Keratinocyte (primary cell): ENCODE measurements around the gene PLAC9. TPM values are rescaled to one million over a fixed set of nuclear protein-coding genes. Genes with fewer than 3 reads are reported as not detected.
"Not testable (repeated sequence)": the region's sequence is repeated elsewhere in the genome, so short reads cannot be mapped to it uniquely, and the experiment has no call there.

Source experiments
- DNase-seq: peaks from one replicate; pipeline ENCODE4 v3.0.0-alpha.2; 2011; ENCODE audit warnings: low read depth, missing footprints, low spot score
- FAIRE-seq: peaks from 2 replicates; lab custom pipeline; 2011; peaks lifted over from hg19 to GRCh38; lab: Jason Lieb, UNC
- H2AFZ ChIP-seq: 2 replicates; pipeline ENCODE4 v1.6.0; 2012; ENCODE audit warnings: low read length, control low read depth, inconsistent platforms; ENCODE audit not compliant: control insufficient read depth
- H3K27ac ChIP-seq: 2 replicates; pipeline ENCODE4 v1.5.1; 2011; ENCODE audit warnings: low read length; ENCODE audit not compliant: control insufficient read depth, insufficient read depth
- H3K27me3 ChIP-seq: 3 replicates; pipeline ENCODE4 v1.6.0; 2011; ENCODE audit warnings: low read length; ENCODE audit not compliant: control insufficient read depth, insufficient read depth; ENCODE audit errors: extremely low read depth
- H3K36me3 ChIP-seq, 2 experiments: 2 replicates in 1 of 2; 3 replicates in 1 of 2; pipeline ENCODE4 v1.5.1; 2011; ENCODE audit warnings: low read length in 2 of 2, mild to moderate bottlenecking in 1 of 2; ENCODE audit not compliant: control insufficient read depth in 2 of 2, insufficient read depth in 2 of 2; ENCODE audit errors: extremely low read depth in 1 of 2
- H3K4me1 ChIP-seq: 3 replicates; pipeline ENCODE4 v1.5.1; 2011; ENCODE audit warnings: low read length; ENCODE audit not compliant: control insufficient read depth, insufficient read depth; ENCODE audit errors: extremely low read depth
- H3K4me2 ChIP-seq: 3 replicates; pipeline ENCODE4 v1.6.0; 2011; ENCODE audit warnings: low read depth, low read length; ENCODE audit not compliant: control insufficient read depth, insufficient read depth; ENCODE audit errors: extremely low read depth
- H3K4me3 ChIP-seq, 3 experiments: fragments of 200-600 bp in 1 of 3; sonication (generic) in 1 of 3; 2 replicates in 2 of 3; 3 replicates in 1 of 3; pipeline ENCODE4 v1.5.1; 2011 to 2016; ENCODE audit warnings: low read length in 3 of 3, mild to moderate bottlenecking in 3 of 3, control low read depth in 2 of 3, inconsistent platforms in 1 of 3, low read depth in 1 of 3, mixed read lengths in 1 of 3, mixed run types in 1 of 3, moderate library complexity in 1 of 3; ENCODE audit not compliant: control insufficient read depth in 2 of 3, insufficient read depth in 2 of 3; ENCODE audit errors: extremely low read depth in 1 of 3
- H3K79me2 ChIP-seq: 2 replicates; pipeline ENCODE4 v1.6.0; 2012; ENCODE audit warnings: low read length; ENCODE audit not compliant: control insufficient read depth, insufficient read depth
- H3K9ac ChIP-seq: 3 replicates; pipeline ENCODE4 v1.6.0; 2011; ENCODE audit warnings: low read length; ENCODE audit not compliant: control insufficient read depth, insufficient read depth; ENCODE audit errors: extremely low read depth
- H3K9me1 ChIP-seq: 3 replicates; pipeline ENCODE4 v1.6.0; 2011; ENCODE audit warnings: low read length; ENCODE audit not compliant: control insufficient read depth, insufficient read depth; ENCODE audit errors: extremely low read depth
- H3K9me3 ChIP-seq: 2 replicates; pipeline ENCODE4 v1.5.1; 2012; ENCODE audit warnings: low read depth, low read length; ENCODE audit not compliant: control insufficient read depth
- H4K20me1 ChIP-seq: 3 replicates; pipeline ENCODE4 v1.6.0; 2011; ENCODE audit warnings: low read length; ENCODE audit not compliant: control insufficient read depth, insufficient read depth; ENCODE audit errors: extremely low read depth
- EZH2 ChIP-seq: IDR thresholded peaks from one replicate; pipeline ENCODE4 v1.6.1; 2012; ENCODE audit warnings: inconsistent platforms, mild to moderate bottlenecking, low read length, moderate library complexity
- dilution Hi-C: fragments of 300-500 bp; cut with MboI; formaldehyde crosslinking; loops from one replicate; pipeline ENCODE4 v1.7.0; 2020; ENCODE audit warnings: low sequenced_read_pairs; ENCODE audit not compliant: extremely low pct_ligation_motif_present
- polyA plus RNA-seq, 5 experiments: library from polyadenylated mRNA; depleted of rRNA in 3 of 5; stranded (reverse) in 3 of 5; stranded (forward) in 1 of 5; unstranded in 1 of 5; fragments of >200 nt; gene quantifications; 1 replicate in 1 of 5; 2 replicates in 3 of 5; 3 replicates in 1 of 5; pipeline versions ENCODE4 v1.2.1 to v1.2.3, GENCODE V29; 2011 to 2012; ENCODE audit warnings: missing spikeins in 2 of 5, low read depth in 1 of 5, low replicate concordance in 1 of 5
- TF ChIP-seq, protein P1 (sequence below), 3 experiments: IDR thresholded peaks in 1 of 3; conservative IDR thresholded peaks in 1 of 3; optimal IDR thresholded peaks in 1 of 3; 2 replicates in 2 of 3; 3 replicates in 1 of 3; pipeline versions ENCODE3 to v1.5.1; 2011; ENCODE audit warnings: low read length in 3 of 3, mild to moderate bottlenecking in 3 of 3, moderate library complexity in 2 of 3, control low read depth in 1 of 3, inconsistent platforms in 1 of 3; ENCODE audit not compliant: insufficient read depth in 2 of 3; ENCODE audit errors: extremely low read depth in 1 of 3

The PLAC9 gene
- polyA plus RNA-seq, 1 donor (not counting 4 experiments of a cell fraction or from before 2014, with no cell fraction given), result 0.39 TPM

DNA sequence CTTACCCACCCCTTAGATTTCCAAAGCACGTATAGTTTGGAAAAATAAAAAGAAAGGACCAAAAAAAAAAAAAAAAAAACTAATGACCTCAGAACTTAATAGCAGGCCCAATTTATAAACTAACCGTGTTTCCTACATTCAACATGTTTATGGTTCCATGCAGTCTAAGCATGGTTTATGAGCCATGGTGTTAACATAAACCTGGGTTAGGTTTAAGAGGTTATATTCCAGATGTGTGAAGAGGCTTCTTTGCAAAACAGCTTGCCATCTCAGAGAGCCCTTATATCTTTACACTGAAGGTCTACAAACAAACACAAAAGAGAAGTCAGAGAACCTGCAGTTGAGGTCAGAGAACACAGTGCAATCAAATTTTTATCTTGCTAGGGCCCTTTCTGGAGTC is 38.3 kb upstream of the PLAC9 start:
- TF ChIP-seq EZH2, result no peak
- TF ChIP-seq, protein P1, sequence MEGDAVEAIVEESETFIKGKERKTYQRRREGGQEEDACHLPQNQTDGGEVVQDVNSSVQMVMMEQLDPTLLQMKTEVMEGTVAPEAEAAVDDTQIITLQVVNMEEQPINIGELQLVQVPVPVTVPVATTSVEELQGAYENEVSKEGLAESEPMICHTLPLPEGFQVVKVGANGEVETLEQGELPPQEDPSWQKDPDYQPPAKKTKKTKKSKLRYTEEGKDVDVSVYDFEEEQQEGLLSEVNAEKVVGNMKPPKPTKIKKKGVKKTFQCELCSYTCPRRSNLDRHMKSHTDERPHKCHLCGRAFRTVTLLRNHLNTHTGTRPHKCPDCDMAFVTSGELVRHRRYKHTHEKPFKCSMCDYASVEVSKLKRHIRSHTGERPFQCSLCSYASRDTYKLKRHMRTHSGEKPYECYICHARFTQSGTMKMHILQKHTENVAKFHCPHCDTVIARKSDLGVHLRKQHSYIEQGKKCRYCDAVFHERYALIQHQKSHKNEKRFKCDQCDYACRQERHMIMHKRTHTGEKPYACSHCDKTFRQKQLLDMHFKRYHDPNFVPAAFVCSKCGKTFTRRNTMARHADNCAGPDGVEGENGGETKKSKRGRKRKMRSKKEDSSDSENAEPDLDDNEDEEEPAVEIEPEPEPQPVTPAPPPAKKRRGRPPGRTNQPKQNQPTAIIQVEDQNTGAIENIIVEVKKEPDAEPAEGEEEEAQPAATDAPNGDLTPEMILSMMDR (optimal IDR thresholded peaks at IDR 0.05 in 1 of 3, IDR thresholded peaks at IDR 0.05 in 1 of 3, conservative IDR thresholded peaks at IDR 0.05 in 1 of 3; ENCODE audit: extremely low read depth in 1 of 3, insufficient read depth in 2 of 3, low read length in 3 of 3), result no peak
- no peak overlapping the region for H3K4me3 ChIP-seq
- FAIRE-seq, result no peak

DNA sequence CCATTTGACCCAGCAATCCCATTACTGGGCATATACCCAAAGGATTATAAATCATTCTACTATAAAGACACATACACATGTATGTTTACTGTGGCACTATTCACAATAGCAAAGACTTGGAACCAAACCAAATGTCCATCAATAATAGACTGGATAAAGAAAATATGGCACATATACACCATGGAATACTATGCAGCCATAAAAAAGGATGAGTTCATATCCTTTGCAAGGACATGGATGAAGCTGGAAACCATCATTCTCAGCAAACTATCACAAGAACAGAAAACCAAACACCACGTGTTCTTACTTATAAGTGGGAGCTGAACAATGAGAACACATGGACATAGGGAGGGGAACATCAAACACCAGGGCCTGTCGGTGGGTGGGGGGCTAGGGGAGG is 34.3 kb upstream of the PLAC9 start:
- H2AFZ ChIP-seq, H3K79me2 ChIP-seq, H3K4me2 ChIP-seq, H3K4me1 ChIP-seq, FAIRE-seq, H4K20me1 ChIP-seq, H3K9me1 ChIP-seq, DNase-seq, dilution Hi-C loops, H3K9me3 ChIP-seq, H3K9ac ChIP-seq, H3K36me3 ChIP-seq, H3K27me3 ChIP-seq, H3K4me3 ChIP-seq, H3K27ac ChIP-seq: not testable (repeated sequence)

More for the DNA sequence above, 38.3 kb upstream of the PLAC9 start:
- dilution Hi-C loops, result no loop called here
- Histone ChIP-seq H3K9me1 (no peaks in the 10 kb centered on the region), H3K4me1 (no peaks in the 10 kb centered on the region), H3K4me2 (no peak overlapping the region), H3K79me2 (no peaks in the 10 kb centered on the region), H3K36me3 (no peaks in the 10 kb centered on the region), H3K9ac (no peak overlapping the region), H2AFZ (no peak overlapping the region), H3K27ac (no peak overlapping the region), H3K27me3 (no peaks in the 10 kb centered on the region), H4K20me1 (no peaks in the 10 kb centered on the region), H3K9me3 (no peaks in the 10 kb centered on the region)
- DNase-seq, result no peak

DNA sequence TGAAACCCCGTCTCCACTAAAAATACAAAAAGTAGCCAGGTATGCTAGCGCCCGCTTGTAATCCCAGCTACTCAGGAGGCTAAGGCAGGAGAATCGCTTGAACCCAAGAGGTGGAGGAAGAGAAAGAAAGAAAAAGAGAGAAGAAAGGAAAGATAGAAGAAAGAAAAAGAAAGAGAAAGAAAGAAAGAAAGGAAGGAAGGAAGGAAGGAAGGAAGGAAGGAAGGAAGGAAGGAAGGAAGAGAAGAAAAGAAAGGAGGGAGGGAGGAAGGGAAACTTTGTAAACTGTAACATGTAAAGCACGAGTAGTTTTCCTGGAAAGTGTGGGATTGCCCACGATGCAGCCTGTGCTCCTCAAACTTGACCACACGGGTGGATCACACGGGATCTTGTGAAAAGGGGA is 33.2 kb upstream of the PLAC9 start:
- H3K79me2 ChIP-seq, H3K4me2 ChIP-seq, H2AFZ ChIP-seq, H3K9ac ChIP-seq, H3K36me3 ChIP-seq, H3K27ac ChIP-seq, dilution Hi-C loops, DNase-seq, H3K9me3 ChIP-seq, H3K4me1 ChIP-seq, H3K27me3 ChIP-seq, H3K4me3 ChIP-seq, H3K9me1 ChIP-seq, FAIRE-seq, H4K20me1 ChIP-seq: not testable (repeated sequence)
